ENCODE data around the gene RHOT2. TPM values are rescaled to one million over a fixed set of nuclear protein-coding genes. Genes with fewer than 3 reads are reported as not detected.

Gene RHOT2
- total and polyA plus RNA-seq, 10 of the 15 experiments (the other 5 are each of a cell fraction or from before 2014, with no cell fraction given) = 3.7 to 174 (median 69.8) TPM

- Histone ChIP-seq H2AFZ (ENCODE audit: control insufficient read depth, low read depth, low read length) (no peak overlapping the region), H3K9ac (ENCODE audit: control insufficient read depth, insufficient read depth, low read length) (no peak overlapping the region), H3K4me1 (ENCODE audit: control insufficient read depth, insufficient read depth, low read length) (peaks cover 1% of the 10 kb centered on the region), H3K9me3 (replicated peaks; ENCODE audit: control insufficient read depth, insufficient read depth, low read length) (no peaks in the 10 kb centered on the region), H3K27me3 (replicated peaks in 1 of 2; ENCODE audit: control insufficient read depth in 2 of 2, insufficient read depth in 2 of 2, low read length in 1 of 2) (no peaks in the 10 kb centered on the region), H3K4me3 (no peak overlapping the region), H3K4me2 (ENCODE audit: control insufficient read depth, insufficient read depth) (no peak overlapping the region), H3K36me3 (ENCODE audit: control insufficient read depth in 2 of 2, insufficient read depth in 2 of 2, low read length in 1 of 2) (no peaks in the 10 kb centered on the region), H4K20me1 (ENCODE audit: control insufficient read depth, insufficient read depth) (0 out of 2 replicates have a peak, but pooled peaks cover 2% of the 10 kb centered on the region), H3K79me2 (ENCODE audit: control insufficient read depth, insufficient read depth, low read length) (no peaks in the 10 kb centered on the region), H3K27ac (ENCODE audit: control insufficient read depth, insufficient read depth) (no peak overlapping the region)
- ChIA-PET RAD21 (ENCODE audit: unreplicated experiment) (no interaction called here), CTCF (interaction anchor here (0.6 to 2.2 kb wide), 4 partner anchors 23 to 98 kb away, joined by 3 to 9 read pairs (median 4); no protein-coding TSS in a partner anchor), POLR2A (no interaction called here), SMC1A (ENCODE audit: uncharacterized antibody, unreplicated experiment) (interaction anchor here (1.0 kb wide), 1 partner anchor 23 kb away, joined by 3 read pairs; no protein-coding TSS in a partner anchor)
- BruUV-seq (replicated peaks) = no TSS peak
- ATAC-seq (no peak), DNase-seq (ENCODE audit: low read depth, low spot score) (no peak), FAIRE-seq (no peak)
- WGBS (ENCODE audit: insufficient coverage, insufficient replicate concordance, low lambda C conversion rate, missing lambda C conversion rate) = 48% methylated on average over 11 of the region's 11 CpGs
- TF ChIP-seq ZBTB4 (CRISPR knock-in tag; IDR thresholded peaks at IDR 0.05) (no peak), RAD21 (IDR thresholded peaks at IDR 0.05; ENCODE audit: insufficient read depth, low read depth, low read length) (no peak), BACH1 (IDR thresholded peaks at IDR 0.05; ENCODE audit: borderline replicate concordance) (no peak), ZNF24 (IDR thresholded peaks at IDR 0.05) (no peak), PBX3 (IDR thresholded peaks at IDR 0.05; ENCODE audit: insufficient replicate concordance, low read depth, low read length) (no peak), E2F8 (IDR thresholded peaks at IDR 0.05; ENCODE audit: low read depth, partially characterized antibody) (no peak), MXI1 (IDR thresholded peaks at IDR 0.05; ENCODE audit: low read depth, low read length) (no peak), TBL1XR1 (IDR thresholded peaks at IDR 0.05; ENCODE audit: low read depth, low read length) (no peak), BMI1 (IDR thresholded peaks at IDR 0.05; ENCODE audit: borderline replicate concordance) (no peak), ESRRA (IDR thresholded peaks at IDR 0.05; ENCODE audit: low read length) (no peak), FOXK2 (IDR thresholded peaks at IDR 0.05) (no peak), CHD1 (IDR thresholded peaks at IDR 0.05; ENCODE audit: low read depth, low read length) (no peak)
- intact Hi-C loops (cut with micrococcal nuclease; ENCODE audit: unreplicated experiment) (no loop called here), in situ Hi-C loops (cut with MboI) (loop anchor here (5.0 kb wide), 1 partner anchor 73 kb away; the partner anchor contains the start of genes CHTF18 and RPUSD1)
Observed at GRCh38 chr16:714079-714478, 46.1 kb downstream of the RHOT2 start.

All from GM12878 (cell line).